GM21717 (cell line): ENCODE results near the gene SYT1.

Experiments
- ATAC-seq: cut with Tn5 transposase; IDR thresholded peaks from one replicate; pipeline ENCODE4 v1.9.1; 2021; ENCODE audit warnings: mild to moderate bottlenecking, moderate library complexity; ENCODE audit not compliant: unreplicated experiment

Gene SYT1

DNA sequence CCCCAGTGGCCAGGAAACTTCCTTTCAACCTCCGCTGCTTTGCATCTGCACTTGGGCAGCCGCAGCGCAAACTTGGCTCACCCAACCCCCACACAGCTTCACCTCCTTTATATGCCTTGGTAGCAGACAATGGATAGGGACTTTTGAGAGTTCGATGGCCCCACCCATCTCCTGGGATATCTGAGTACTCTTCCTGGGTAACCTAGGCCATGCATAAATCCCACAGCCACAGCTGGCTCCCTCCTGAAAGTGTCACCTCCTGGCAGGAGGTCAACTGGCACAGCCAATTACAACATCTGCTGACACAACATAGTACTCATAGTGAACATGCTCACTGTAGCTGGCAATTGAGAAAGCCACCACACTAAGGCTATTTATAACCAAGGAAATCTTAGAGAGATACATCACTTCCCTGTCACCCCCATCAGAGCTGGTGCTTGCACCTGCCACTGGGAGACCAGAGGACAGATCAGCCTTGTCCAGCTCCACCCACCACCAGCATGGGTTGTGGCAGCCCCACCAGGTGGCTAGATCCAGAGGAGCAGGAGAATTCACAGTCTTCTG is 410.0 kb downstream of the SYT1 start:
- ATAC-seq = no peak

DNA sequence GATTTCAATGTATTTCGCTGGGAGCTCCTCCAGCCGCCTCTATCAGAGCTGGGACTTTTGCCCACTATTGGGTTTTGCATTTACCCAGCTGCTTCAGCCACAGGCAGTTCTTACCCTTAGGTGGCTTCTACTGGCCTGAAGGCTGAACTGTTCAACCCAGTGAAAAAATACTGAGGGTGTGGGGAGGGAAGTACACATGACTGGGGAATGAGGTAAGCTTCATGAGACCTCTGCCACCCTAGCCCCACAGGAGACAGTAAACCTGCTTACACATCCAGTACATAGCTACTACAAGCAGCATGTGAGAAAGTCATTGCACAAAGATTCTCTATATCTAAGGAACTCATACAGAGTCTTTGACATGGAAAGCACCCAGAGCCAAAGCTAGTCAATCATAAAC is 411.1 kb downstream of the SYT1 start:
- no peak for ATAC-seq

DNA sequence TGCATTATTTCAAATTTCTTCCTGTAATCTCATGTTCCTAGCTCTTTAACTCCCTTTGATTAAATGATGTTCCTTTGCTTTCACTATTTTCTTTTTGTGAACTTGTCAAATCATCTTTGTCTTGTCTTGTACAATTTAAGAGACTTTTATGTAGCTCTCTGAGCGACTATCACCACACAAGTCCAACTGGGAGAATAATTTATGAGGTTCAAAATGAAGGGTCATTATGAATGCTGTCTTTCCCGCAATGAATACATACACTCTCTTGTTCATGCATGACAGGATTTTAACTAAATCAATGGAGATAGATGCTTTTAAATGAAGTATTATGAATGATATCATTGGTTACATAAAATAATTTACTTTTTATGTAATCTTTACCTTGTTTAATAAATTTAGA is 418.8 kb downstream of the SYT1 start:
- no peak for ATAC-seq

DNA sequence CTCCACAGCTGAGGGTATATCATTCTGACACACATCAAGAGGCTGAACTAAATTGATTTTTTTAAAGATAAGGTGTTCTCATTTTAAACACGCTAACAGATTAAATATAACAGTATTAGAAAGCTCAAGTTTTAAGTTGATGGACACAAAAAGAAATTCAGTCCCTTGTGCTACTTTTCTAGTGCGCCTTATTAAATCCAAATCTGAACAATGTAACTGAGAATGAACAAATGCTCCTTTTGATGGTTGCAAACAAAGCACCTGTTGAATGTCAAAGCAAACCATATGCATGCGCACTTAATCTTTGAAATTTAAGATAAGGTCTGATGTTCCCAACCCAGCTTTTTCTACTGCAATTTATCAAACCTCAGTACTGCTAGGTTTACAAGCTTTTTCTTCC is 424.3 kb downstream of the SYT1 start:
- ATAC-seq = no peak

DNA sequence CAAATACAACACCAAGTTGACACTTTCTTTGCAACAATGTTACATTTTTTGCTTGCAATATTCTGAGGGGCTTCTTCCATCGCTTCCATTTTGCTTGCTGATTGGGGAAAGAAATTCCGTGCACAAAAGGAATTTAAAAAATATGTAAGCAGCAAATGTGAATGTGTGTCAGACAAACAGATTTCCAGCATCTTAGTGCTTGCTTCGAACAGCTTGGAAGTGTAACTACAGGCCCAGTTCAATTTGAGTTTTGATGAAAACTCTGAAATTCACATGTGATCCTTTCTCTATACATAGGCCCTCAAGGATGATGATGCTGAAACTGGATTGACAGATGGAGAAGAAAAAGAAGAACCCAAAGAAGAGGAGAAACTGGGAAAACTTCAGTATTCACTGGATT is 427.1 kb downstream of the SYT1 start:
- ATAC-seq = no peak

DNA sequence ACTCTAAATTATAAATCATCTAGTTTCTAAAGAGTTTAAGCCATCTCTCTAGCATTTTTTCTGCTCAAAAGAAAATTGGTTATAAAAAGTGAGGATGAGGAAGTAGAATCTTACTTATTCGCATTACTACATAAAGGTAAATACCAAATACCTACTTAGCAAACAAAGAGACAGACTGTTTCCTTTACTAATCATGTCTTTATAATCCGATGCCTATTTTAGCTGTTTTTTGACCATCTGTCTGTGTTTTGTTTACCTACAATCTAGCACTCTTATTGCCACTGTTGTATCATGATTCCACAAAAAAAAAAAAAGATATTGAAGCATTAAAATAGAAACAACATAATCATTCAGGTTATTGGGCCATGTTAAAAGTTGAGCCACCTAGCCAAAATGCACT is 430.0 kb downstream of the SYT1 start:
- ATAC-seq = no peak

DNA sequence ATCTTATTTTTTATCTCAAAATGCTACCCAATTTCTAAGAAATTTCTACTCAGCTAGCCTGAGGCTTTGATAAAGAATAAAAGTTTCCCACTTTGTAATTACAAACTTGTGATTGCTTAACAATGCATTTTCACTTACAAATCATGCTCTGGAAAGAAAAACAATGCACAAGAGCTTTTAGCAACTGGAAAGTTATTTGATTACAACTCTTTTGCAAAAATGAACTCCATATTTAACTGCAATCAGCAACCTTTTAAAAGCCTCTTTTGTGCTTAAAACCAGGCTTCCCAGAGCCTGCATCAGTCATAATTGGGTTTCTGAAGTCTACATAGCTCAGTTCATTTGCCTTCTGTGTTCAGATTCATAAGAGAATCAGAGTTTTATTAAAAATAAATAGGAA is 431.0 kb downstream of the SYT1 start:
- no peak for ATAC-seq

DNA sequence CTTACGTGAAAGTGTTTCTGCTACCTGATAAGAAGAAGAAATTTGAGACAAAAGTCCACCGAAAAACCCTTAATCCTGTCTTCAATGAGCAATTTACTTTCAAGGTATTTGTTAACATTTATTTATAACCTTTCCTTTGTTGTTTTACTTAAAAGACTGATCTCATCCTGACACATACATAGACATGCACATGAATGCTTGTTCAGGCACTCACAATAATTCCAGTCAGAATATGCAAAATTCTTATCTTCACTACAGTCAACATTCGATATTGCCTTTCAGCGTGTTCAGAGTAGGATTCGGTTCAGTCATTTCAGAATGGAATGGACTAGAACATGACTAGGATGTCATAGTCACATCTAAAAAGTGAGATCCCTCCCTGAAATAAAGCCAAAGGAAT is 431.6 kb downstream of the SYT1 start:
- no peak for ATAC-seq

DNA sequence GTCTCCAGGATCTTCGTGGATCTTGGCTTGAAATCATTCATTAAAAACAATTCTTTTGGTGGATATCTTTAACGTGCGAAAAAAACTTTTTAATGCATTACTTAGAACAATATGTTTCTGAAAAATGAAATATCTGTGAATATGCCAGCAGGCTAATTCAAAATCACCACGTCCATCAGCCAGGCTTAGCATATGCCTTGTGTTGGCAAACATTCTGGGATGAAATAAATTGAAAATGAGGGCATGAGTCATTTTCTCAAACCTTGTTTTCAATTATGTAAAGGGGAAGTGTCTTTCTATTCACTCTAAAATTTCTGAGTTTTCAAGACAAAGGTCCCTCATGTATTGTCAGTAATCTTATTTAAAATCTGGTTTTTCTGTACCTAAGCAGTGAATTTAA is 432.3 kb downstream of the SYT1 start:
- no peak for ATAC-seq

DNA sequence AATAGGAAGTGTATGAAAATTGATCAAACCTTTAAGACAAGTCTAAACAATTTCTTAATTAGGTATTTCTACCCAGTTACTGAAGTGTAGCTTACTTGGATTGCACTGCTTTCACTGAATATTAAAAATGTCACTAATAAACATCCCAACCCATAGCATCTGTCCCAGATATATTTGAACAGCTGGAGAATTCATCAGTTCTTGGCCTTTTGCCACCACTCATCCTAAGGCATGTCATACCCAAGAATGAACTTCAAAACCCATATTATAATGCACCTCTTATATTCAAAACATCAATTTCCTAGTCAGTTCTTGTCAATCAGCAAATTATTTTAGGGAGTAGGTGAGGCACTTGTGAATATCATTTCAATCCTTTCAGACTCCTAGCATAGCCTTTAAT is 433.9 kb downstream of the SYT1 start:
- no peak for ATAC-seq

DNA sequence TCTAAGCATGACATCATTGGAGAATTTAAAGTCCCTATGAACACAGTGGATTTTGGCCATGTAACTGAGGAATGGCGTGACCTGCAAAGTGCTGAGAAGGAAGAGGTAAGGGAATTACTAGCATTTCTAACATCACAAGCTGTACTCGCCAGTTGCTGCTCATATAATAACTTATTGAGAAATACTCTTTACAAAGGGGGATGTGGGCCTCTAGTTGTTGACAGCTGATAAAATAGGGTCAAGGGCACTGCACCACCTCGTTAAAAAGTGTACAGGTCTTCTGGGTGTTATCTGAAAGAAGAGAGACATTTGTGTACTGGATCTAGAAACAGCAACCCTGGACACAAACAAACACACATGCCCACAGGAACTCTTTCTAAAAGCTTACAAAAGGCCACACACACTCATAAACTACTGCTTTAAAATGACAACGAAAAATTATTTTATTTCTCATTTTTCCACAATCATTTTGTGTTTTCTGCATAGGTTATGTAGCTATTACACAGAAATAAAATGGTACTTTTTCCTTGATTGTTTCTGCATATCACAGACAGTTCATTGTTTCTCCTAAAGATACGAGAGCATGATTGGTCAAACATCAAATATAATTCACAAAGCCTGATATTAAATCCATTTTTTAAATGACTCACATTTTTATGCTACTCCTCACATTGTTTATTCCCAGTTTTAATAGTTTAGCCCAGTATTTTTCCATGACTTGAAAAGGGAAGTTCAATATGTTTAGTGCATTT is 435.0 kb downstream of the SYT1 start:
- no peak for ATAC-seq

DNA sequence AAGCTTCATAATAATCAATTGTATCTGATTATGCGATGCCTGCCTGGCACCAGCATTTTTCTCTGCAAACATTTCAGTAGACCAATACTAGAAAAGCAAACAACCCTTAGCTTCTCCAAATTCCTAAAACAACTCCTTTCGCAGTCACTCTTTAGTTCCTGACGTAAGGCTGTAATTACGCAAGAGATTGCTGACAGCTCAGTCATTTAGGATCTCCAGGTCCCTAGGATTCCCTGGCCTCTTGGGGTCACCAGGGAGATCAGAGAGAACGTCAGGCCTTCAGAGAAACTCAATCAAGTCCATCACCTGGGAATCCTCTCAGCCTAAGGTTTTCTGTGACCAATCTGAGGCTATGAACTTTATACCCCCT is 435.6 kb downstream of the SYT1 start:
- no peak for ATAC-seq

DNA sequence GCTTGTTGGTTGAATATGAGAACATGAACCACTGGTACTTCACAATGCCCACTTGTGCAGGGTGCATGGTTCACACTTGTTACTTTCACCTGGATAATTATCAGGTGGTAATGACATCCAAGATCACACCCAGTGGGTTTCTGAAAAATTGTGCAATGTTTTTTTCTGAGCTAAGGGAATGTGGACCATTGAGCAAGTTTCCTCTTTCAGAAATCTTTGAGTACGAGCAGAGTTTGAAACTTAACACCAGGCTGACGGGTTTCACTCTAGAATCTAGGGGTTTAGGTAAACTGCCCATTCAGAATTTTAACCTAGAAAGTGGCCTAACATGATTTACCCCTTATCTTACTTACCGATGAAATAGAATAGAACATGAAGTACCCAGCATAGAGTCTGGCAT is 436.6 kb downstream of the SYT1 start:
- no peak for ATAC-seq

DNA sequence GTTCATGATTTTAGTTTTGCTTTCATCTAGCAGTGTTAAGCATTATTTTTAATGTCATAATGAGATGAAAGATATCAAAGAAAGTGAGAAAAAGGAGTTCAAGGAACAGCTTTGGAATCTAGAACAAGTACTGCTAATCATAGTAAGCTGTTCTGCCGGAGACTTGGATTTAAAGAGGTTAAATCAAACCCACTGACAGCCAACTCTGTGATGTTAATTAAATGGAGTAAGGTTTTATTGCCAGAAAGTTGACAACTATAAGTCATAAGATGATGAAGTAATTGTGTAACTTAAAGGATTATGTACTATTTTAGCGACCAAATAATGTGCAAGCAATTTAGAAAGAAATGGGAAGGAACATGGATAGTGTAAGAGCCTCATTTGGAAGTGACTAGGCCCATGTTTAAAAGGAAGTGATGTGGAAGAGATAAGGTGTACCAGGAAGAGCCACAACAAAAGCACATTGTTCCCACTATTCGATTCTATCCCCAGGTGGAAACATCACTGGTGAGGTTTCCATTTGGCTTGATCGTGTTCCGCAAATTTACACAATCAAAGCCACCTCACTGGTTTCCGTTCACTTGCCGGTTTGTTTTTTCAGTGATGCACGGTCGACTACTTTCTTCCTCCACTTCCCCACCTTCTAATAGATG is 437.7 kb downstream of the SYT1 start:
- no peak for ATAC-seq

DNA sequence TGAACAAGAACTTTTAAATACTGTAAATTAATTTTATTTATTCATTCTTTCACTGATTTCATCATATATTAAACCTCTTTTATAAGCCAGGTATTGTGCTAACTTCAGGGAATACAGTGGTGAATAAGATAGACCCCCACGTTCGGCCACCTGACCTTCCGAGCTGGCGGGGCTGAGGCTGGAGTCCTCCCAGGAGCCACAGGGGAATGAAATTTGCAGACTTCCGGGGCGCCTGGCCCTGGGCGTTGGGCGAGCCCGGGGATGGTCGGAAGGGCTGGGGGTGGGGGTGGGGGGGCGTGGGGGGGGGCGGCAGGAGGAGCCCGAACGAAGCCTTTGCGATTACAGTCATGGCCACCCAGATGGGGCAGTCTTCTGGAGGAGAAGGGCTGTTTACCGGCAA is 442.8 kb downstream of the SYT1 start:
- no peak for ATAC-seq

DNA sequence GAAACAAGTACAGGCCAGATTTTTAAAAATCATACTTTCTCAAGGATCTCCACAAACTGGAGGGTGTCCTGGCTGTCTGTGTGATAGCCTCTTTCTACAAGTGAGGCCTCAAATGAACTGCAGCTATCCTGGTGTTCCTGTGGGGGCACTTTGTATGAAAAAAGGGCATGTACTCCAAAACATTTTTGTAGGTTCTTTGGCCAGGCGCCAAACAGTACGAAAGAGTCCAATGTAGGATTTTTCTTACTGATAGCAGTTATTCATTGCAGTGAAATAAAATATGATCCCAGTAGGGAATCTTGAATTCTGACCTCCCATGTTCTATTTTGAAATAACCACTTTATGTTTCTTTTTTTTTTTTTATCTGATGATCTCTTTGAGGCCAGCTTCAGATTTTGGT is 444.5 kb downstream of the SYT1 start:
- no peak for ATAC-seq

DNA sequence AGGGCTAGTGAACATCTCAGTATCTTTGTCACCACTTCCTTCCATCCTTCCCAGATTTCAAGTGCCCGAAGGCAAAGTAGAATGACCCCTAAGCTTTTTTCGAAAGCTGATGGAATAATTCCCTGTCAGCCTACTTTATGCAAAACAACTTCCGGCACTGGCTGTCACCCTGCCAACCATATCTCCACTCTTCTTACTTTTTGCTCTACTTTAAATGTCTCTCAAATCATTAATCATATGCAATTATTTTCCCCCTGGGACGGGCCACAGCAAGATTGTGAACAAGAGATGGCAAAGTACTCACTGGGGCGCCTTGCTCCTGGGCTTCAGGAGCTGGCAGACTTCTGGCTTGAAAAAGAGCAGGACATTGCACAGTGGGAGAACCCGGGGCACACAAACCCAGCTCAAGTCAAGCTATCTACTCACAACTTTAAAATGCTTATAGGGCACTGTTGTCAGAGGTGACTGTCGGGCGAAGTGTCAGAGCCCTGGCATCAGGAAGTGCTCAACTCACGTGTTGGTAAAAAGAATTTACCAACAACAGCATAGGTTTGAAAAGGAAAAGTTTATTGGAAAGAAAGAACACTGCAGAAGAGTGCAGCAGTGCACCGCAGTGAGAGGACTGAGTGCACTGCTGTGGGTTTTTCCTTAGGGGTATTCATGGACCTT is 452.7 kb downstream of the SYT1 start:
- no peak for ATAC-seq

DNA sequence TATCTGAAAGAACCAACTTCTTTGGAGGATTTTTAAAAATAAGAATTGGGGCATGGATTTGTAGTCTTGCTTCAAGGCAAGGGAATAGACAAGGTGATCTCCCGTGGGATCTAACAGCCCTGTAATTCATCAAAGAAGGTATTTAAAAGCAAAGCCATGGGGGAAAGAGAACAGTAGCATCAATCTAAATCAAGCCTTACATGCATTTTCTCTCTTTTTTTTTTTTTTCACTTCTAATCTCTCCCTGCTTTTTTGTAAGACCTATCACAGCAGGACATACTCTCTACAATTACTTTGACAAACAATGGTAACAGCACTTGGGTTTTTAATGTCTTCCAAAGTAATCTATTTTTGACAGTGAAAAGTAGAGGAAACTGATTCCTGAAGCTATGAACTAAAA is 458.3 kb downstream of the SYT1 start:
- ATAC-seq = no peak

DNA sequence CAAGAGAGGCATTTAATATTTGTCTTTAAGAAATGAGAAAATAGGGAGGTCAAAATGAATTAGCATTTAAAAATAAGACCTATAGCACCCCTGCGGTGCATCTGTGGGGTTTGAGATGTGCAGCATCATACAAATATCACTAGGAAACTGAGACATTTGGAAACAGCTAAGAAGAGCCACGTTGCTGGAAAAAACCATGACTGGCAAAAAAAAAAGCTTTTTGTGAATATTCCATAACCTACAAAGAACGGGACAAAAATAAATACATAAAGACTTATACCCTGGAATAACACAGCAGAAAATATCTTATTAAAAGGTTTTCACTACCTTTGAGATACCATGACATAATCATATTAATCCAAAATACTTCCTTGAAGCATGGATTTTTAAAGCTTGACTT is 460.0 kb downstream of the SYT1 start:
- no peak for ATAC-seq

DNA sequence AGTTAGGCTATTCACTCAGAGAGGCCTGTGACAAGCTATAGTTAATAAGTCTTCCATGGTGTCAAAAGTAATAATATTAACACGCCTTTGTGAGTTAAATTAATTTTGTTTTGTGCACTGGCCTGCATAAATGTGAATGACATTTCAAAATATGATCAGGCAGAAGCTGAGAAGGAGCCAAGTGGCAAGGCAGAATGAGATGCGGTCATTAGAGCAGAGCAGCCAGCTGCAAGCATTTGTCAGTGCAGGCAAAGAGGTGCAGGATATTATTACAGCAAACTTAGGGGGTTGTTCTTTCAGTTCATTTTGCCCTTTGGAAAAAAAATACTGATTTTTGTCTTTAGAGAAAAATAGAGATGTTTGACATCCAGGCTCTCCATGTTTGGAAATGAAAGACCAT is 461.6 kb downstream of the SYT1 start:
- ATAC-seq = no peak

DNA sequence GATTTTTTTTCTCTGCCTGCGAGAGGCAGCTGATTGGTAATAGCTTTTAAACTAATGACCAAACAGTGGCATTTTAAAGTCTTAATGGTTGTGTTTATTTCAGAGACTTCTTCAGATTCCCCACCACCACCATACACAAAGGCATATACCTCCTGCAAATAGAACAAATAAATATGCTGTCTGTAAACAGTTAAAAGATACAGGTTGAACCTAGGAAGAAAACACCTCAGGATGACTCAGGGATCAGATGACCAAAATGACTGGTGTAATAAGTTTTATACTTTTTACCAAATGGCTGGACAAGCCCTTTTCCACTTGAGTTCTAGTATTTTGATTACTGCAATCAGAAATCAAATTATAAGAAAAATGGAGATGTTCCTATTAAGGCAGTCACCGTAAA is 462.1 kb downstream of the SYT1 start:
- ATAC-seq = no peak

DNA sequence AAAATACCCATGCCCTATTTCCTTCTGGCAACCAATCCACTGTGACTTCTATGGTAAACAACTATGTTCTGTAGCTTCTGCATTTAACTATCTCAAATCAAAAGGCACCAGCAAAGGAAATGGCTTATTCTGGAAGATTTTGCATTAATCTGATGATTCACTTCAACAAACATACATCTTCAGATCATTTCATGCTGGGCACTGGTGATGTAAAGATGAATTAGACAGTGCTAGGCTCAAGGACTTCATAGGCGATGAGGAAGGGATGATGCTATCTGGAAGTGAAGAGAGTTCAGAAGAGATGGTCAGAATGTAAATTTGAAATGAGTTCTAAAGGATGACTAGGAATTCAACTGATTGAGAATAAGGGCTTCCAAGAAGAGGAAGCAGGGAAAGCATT is 462.9 kb downstream of the SYT1 start:
- no peak for ATAC-seq
